ENCODE measurements around the gene IMMP1L.
"Not testable (repeated sequence)": the region's sequence is repeated elsewhere in the genome, so short reads cannot be mapped to it uniquely, and the experiment has no call there.

IMMP1L gene

GRCh38 chr11:31509429-31510345, at the start of gene IMMP1L, which contains the start of gene ELP4:
Gene IMMP1L, minus strand, starts transcription at chr11:31509622. Its CDS starts 46,346 bp downstream, at chr11:31463276.
Gene ELP4, plus strand, starts transcription at chr11:31509767. Its CDS starts 18 bp downstream, at chr11:31509785.
- peak; percentile 87 to 88 for DNase-seq (ENCODE audit: low read depth in 2 of 2)

- no peak for DNase-seq (ENCODE audit: low read depth in 2 of 2)
These were observed 48.6 kb upstream of the IMMP1L start for GRCh38 chr11:31558001-31558400.

DNA sequence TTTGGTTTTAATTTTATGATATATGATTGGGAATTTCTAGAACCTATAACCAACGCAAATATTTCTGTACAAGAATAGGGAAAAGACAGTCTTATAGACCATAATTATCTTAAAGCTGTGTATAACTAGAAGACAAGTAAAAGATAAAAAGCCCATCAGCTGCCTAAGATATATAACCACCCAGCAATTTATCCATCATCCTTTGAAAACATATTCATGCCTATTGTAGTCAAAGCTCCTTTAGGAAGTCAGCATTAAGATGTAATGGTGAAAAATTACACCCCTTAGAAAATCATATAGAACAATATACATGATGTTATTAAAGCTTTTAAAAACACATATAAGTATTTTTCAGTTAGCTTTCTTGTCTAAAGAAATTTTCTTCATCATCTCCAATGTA, 46.5 kb upstream of the IMMP1L start:
- no peak for DNase-seq (ENCODE audit: low read depth in 2 of 2)

DNA sequence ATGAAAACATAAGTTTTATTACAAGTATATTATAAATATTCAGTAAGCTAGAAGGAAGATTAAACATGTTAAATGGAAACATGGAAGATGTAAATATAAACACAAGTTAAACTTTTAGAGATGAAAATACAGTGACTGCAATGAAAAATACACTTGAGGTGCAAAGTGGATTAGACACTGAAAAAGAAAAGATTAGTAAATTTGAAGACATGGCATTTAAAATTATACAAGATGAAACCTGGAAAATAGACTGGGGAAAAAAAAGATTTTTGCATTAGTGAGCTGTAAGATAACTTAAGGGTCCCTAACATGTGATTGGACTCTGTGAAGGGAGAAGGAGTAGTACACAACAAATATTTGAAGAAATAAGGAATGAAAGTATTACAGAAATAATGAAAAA, 33.4 kb upstream of the IMMP1L start:
- DNase-seq (ENCODE audit: low read depth in 2 of 2): no peak

GRCh38 chr11:31535479-31535878, 26.1 kb upstream of the IMMP1L start:
- DNase-seq (ENCODE audit: low read depth in 2 of 2): no peak

- DNase-seq (ENCODE audit: low read depth in 2 of 2): no peak
These were observed 21.9 kb upstream of the IMMP1L start for GRCh38 chr11:31531293-31531692.

- no peak for DNase-seq (ENCODE audit: low read depth in 2 of 2)
These were observed 20.3 kb upstream of the IMMP1L start for GRCh38 chr11:31529701-31530100.

GRCh38 chr11:31529189-31529588, 19.8 kb upstream of the IMMP1L start:
- no peak for DNase-seq (ENCODE audit: low read depth in 2 of 2)

- no peak for DNase-seq (ENCODE audit: low read depth in 2 of 2)
These were observed 12.2 kb upstream of the IMMP1L start for GRCh38 chr11:31521497-31522150.

DNA sequence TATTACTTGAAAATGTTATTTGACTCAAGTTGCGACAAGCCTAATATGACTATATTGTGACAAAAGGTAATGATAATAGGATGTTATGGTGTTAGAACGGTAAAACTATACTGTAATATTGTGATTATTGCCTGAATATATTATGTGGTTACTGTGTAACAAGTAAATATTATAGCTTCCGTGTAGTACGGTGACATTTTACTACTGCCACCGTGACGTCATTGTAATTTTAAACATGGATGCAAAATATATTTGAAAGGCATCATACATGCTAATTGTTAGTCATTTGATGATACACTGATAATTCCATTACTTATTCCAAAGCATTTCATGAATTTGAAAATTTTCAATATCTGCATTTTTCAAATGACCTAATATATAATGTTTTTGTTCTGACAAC, 2.7 kb upstream of the IMMP1L start:
- no peak for DNase-seq (ENCODE audit: low read depth in 2 of 2)

GRCh38 chr11:31509051-31509428, 382 bp downstream of the IMMP1L start:
- no peak for DNase-seq (ENCODE audit: low read depth in 2 of 2)

GRCh38 chr11:31500560-31500959, 8.9 kb downstream of the IMMP1L start:
- no peak for DNase-seq (ENCODE audit: low read depth in 2 of 2)

GRCh38 chr11:31499576-31500178, 9.7 kb downstream of the IMMP1L start:
- DNase-seq (ENCODE audit: low read depth in 2 of 2): no peak

- not testable (repeated sequence) for DNase-seq (ENCODE audit: low read depth in 2 of 2)
These were observed 15.7 kb downstream of the IMMP1L start for GRCh38 chr11:31493762-31494161.

- DNase-seq (ENCODE audit: low read depth in 2 of 2): no peak
These were observed 16.2 kb downstream of the IMMP1L start for GRCh38 chr11:31493235-31493634.

DNA sequence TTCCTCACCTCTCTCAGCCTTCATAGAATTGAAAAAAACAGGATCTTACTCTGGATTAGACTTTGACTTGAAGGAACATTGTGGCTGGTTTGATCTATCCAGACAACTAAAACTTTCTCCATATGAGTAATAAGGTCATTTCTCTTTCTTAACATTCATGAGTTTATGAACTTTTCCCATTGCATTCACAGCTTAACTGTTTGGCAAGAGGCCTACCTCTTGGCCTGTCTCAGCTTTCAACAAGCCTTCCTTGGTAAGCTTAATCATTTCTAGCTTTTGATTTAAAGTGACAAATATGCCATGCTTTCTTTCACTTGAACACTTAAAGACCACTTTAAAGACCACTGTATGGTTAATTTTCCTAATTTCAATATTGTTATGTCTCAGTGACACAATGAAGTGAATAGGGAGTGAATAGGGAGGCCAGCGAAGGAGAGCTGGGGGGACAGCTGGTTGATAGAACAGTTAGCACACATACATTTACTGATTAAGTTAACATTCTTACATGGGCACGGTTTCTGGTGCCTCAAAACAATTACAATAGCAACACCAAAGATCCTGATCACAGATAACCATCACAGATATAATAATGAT, 17.0 kb downstream of the IMMP1L start:
- no peak for DNase-seq (ENCODE audit: low read depth in 2 of 2)

- DNase-seq (ENCODE audit: low read depth in 2 of 2): no peak
These were observed 21.6 kb downstream of the IMMP1L start for GRCh38 chr11:31487848-31488247.

DNA sequence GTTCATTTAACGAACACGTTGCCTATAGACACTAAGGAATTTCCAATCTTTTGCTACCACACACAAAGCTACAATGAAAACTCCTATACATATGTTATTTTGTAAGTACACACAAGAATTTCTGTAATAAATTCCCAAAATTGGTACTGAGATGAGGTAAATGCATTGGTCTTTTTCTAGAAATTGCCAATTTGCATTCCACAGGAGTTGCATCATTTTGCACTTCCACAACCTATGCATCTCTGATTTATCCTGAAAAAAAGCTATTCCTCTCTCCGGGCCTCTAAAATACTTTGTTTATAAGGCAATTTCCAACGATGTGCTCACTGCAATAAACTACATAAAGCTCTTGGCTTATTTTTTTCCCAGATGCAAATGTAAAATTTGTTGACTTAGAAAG, 24.9 kb downstream of the IMMP1L start:
- DNase-seq (ENCODE audit: low read depth in 2 of 2): peak; percentile 23 to 27

DNA sequence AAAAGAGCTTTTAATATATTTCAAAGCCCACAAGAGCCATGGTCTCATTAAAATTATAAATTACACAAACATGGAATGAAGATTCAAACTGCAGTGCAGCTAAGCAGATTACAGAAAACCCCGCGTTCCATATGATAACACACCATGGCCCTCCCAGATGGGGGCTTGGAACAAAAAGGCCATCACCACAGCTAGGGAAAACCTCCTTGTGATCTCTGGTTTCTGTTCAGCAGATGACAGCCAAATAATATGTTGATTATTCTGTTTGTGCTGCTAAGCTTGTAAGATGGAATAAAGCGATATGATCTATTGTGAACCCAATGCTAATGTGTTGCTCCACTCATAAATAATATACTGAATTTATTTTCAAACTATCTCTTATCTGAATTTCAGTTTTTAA, 28.5 kb downstream of the IMMP1L start:
- DNase-seq (ENCODE audit: low read depth in 2 of 2): no peak

- DNase-seq (ENCODE audit: low read depth in 2 of 2): no peak
These were observed 30.4 kb downstream of the IMMP1L start for GRCh38 chr11:31479066-31479465.

DNA sequence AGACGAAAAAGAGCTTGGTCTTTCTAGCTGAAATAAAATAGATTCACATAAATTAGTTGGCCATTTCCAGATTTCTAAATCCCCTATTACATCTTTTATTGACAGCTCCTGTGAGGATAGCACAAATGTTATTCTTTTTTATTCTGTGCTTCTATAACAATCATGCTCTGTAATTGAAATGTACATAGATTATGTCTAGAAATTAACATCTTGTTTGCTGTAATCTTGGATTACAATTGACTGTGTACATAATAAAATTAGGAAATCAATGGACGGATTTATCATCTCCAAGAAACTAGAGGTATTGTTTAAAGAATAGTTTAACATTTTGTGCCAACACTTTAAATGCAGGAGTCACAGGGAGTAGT, 31.2 kb downstream of the IMMP1L start:
- no peak for DNase-seq (ENCODE audit: low read depth in 2 of 2)

DNA sequence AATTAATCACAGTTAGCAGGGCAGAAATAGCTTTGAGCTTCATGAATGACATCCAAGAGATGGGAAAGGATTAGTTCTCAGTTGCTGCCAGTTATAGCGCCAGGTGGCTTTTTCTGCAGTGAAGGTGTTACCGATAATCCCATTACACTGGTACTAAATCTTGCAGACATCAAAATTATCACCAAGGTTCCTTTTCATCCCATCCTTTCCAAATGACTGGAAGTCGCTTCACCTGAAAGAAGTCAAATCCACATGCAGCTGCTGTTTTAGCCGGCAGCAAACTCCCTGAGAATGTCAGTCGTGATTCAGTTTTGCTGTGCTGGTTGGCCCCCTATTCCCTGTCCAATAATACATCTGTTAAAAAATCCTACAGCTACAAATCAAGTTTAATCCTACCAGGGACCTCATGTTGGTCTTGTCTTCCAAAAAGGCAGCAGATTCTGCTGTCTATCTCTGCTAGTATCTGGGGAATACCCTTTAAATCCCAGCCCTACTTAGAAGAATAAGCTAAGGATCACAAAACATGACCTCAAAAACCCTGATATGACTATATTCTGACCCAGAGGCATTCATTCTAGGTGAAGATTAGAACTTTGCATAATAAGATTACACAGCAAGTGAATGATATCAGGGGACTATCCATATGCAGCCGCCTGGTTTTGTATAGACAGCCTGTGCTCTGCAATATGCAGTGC, 31.7 kb downstream of the IMMP1L start:
- no peak for DNase-seq (ENCODE audit: low read depth in 2 of 2)

Measured in fibroblast of skin of left biceps (primary cell).